Measurements from ENCODE around the gene GIT1.
A peak's percentile ranks its signal among the peaks of the same experiment; 100 is the strongest.

The GIT1 gene

DNA sequence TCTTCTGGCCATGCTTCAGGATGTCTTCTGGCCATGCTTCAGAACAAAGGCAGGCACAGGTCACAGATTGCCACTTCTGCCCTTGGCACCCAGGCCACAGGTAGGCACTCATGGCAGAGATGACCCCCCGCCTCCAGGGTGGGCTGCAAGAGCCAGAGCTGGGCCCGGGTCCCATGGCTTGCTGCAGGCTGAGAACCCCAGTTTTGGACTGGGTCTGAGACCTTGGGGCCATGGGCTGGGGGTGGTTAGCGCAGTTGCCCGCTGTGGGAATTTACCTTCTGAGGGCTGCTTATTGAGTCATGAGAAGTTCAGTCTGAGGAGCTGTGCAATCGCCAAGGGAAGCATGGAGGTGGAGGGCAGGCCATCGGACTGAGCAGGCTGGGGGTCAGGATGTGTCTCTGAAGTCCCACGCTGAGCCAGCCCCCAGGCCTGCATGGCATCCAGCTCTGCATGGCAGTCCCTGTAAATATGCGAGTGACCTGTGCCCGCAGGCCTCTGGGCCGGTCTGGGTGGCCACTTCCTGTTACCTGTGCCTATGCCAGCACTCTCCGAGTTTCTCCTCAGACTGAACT, 5.2 kb upstream of the GIT1 start:
- Histone ChIP-seq H3K4me1 (ENCODE audit: insufficient read depth, low read length) (peaks cover 60% of the 10 kb centered on the region), H3K27me3 (ENCODE audit: insufficient read depth, low read length) (no peaks in the 10 kb centered on the region), H3K36me3 (ENCODE audit: insufficient read depth, low read length) (no peaks in the 10 kb centered on the region), H3K4me3 (ENCODE audit: low read length) (peak overlapping the region; percentile 79), H2AFZ (ENCODE audit: low read depth, low read length) (no peak overlapping the region), H3K9me3 (ENCODE audit: low read length) (no peaks in the 10 kb centered on the region)

- Histone ChIP-seq H3K36me3 (ENCODE audit: insufficient read depth, low read length) (no peaks in the 10 kb centered on the region), H3K9me3 (ENCODE audit: low read length) (no peaks in the 10 kb centered on the region), H3K4me1 (ENCODE audit: insufficient read depth, low read length) (peaks cover 60% of the 10 kb centered on the region), H2AFZ (ENCODE audit: low read depth, low read length) (peak overlapping the region; percentile 82), H3K27me3 (ENCODE audit: insufficient read depth, low read length) (no peaks in the 10 kb centered on the region), H3K4me3 (ENCODE audit: low read length) (peak overlapping the region; percentile 79)
Measured at GRCh38 chr17:29593591-29594518, 4.4 kb upstream of the GIT1 start.

GRCh38 chr17:29592850-29593551, 3.6 kb upstream of the GIT1 start, which contains the start of gene ANKRD13B:
TSS of gene ANKRD13B (plus strand) at chr17:29593132. CDS start at chr17:29593622, 490 bp downstream.
- Histone ChIP-seq H3K4me1 (ENCODE audit: insufficient read depth, low read length) (peaks cover 66% of the 10 kb centered on the region), H2AFZ (ENCODE audit: low read depth, low read length) (peak within 1 kb of the TSS; percentile 82), H3K9me3 (ENCODE audit: low read length) (no peaks in the 10 kb centered on the region), H3K27me3 (ENCODE audit: insufficient read depth, low read length) (no peaks in the 10 kb centered on the region), H3K36me3 (ENCODE audit: insufficient read depth, low read length) (no peaks in the 10 kb centered on the region), H3K4me3 (ENCODE audit: low read length) (peak within 1 kb of the TSS; percentile 79)

DNA sequence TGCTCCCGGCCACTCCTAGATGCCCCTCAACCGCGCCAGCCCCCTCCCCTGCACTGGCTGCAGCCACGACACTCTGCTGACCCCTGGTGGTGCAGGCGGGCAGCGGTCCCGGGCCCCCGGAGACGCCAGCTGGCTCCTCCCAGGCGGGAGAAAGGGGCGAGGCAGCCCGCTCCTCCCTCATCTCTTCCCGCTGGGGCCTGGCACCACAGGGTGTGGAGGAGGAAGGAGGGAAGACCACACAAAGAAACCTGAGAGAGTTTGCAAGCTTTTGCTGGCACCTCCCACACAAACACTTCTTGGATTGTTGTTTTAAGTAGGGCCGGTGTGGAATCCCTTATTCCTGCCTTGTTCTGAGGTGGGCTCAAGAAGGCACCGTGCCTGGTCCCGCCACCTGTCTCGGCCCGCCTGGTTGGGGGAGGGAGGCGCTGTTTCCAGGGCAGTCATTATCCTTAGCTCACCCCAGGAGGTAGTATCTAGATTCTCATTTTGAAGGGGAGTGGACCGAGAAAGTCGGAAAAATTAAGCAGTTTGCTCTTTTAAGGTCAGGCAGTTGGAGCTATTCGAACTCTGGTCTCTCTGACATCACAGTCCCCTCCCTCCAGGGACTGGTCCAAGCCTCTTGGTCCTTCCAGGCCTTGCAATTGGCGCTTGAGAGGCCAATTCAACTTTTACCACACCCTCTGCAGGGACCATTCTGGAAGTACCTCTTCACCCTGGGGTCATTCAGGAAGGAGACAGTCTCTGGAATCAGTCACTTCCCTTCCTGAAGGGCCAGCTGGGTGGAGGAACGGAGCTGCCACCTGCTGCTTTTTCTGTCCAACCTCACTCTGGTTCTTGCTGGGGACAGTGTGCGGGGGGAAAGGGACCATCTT, 2.5 kb upstream of the GIT1 start:
- no peaks in the 10 kb centered on the region for H3K27me3 ChIP-seq (ENCODE audit: insufficient read depth, low read length)
- peaks cover 66% of the 10 kb centered on the region for H3K4me1 ChIP-seq (ENCODE audit: insufficient read depth, low read length)
- H3K9me3 ChIP-seq (ENCODE audit: low read length), result no peaks in the 10 kb centered on the region
- H3K36me3 ChIP-seq (ENCODE audit: insufficient read depth, low read length), result no peaks in the 10 kb centered on the region
- peak overlapping the region; percentile 55 for H3K4me3 ChIP-seq (ENCODE audit: low read length)
- H2AFZ ChIP-seq (ENCODE audit: low read depth, low read length), result peak overlapping the region; percentile 69

- Histone ChIP-seq H3K4me3 (ENCODE audit: low read length) (peak overlapping the region; percentile 55), H2AFZ (ENCODE audit: low read depth, low read length) (peak overlapping the region; percentile 69), H3K27me3 (ENCODE audit: insufficient read depth, low read length) (no peaks in the 10 kb centered on the region), H3K4me1 (ENCODE audit: insufficient read depth, low read length) (peaks cover 63% of the 10 kb centered on the region), H3K9me3 (ENCODE audit: low read length) (no peaks in the 10 kb centered on the region), H3K36me3 (ENCODE audit: insufficient read depth, low read length) (no peaks in the 10 kb centered on the region)
Measured at GRCh38 chr17:29591146-29591736, 1.8 kb upstream of the GIT1 start.

- Histone ChIP-seq H2AFZ (ENCODE audit: low read depth, low read length) (peak overlapping the region; percentile 69), H3K27me3 (ENCODE audit: insufficient read depth, low read length) (no peaks in the 10 kb centered on the region), H3K4me3 (ENCODE audit: low read length) (peak overlapping the region; percentile 55), H3K9me3 (ENCODE audit: low read length) (no peaks in the 10 kb centered on the region), H3K36me3 (ENCODE audit: insufficient read depth, low read length) (no peaks in the 10 kb centered on the region), H3K4me1 (ENCODE audit: insufficient read depth, low read length) (peaks cover 59% of the 10 kb centered on the region)
Measured at GRCh38 chr17:29590411-29591145, 1.1 kb upstream of the GIT1 start.

DNA sequence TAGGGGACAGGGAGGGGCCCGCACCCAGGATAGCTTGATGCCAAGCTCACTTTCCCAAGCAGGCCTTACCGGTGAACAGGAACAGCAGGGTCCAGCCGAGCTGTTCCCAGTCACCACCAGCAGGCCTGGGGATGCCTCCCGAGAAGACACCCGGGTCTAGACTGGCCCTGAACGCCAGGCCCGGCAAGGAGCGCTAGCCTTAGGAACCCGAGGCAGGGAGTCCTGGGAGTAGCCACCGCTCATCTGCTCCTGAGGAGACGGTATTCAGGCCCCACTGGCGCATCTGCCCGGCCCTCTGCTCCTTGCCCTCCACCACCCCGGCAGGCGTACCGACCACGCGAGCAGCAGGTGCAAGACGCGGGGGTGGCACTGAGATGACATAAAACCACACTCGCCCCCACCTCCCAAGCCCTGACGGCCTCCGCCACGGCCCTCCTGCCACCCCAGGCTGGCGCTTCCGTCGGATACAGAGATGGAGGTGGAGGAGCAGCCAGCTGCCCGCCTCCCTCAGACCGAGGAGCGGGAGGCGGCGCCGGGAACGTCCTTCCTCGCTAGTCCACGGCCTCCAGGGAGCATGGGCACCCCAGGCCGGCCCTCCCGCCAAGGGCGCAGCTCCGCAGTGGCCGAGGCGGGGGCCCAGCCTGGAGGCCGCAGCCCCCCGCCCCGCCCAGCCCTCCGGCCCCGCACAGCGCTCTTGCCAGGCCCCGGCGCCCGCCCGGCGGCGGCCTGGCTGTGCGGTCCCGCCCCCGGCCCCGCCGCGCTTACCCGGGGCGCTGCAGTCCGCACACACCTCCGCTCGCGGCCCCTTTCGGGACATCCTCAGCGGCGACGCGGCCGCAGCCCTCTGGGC, 661 bp downstream of the GIT1 start:
- peaks cover 59% of the 10 kb centered on the region for H3K4me1 ChIP-seq (ENCODE audit: insufficient read depth, low read length)
- H3K27me3 ChIP-seq (ENCODE audit: insufficient read depth, low read length), result no peaks in the 10 kb centered on the region
- H2AFZ ChIP-seq (ENCODE audit: low read depth, low read length), result no peak overlapping the region
- H3K4me3 ChIP-seq (ENCODE audit: low read length), result peak overlapping the region; percentile 94
- no peaks in the 10 kb centered on the region for H3K9me3 ChIP-seq (ENCODE audit: low read length)
- no peaks in the 10 kb centered on the region for H3K36me3 ChIP-seq (ENCODE audit: insufficient read depth, low read length)

DNA sequence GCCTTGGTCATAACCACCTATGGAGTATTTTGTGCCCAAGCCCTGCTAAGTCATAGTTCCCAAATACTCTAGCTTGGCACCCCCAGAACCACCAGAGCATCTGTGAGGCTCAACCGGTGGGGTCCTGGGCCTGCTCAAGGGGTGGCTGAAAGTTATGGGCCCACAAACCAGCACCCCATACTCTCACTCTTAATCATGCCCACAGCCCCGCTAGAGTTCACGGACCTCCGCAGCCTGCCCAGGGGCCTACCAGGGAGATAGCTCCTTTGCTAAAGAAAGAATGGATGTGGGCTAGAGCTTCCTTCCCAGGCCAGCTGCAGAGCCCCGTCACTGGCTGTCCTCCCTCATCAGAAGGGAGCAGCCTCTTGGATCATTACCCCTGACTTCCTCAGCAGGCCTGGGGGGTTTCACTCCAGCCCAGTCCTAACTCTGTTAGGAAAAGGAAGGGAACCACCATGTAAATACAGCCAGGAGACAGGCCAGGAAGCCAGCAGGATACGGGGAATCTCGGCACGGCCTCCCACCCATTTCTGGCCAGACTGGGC, 1.4 kb downstream of the GIT1 start:
- H3K4me3 ChIP-seq (ENCODE audit: low read length), result peak overlapping the region; percentile 94
- H3K36me3 ChIP-seq (ENCODE audit: insufficient read depth, low read length), result peaks cover 4% of the 10 kb centered on the region
- peaks cover 59% of the 10 kb centered on the region for H3K4me1 ChIP-seq (ENCODE audit: insufficient read depth, low read length)
- H3K9me3 ChIP-seq (ENCODE audit: low read length), result no peaks in the 10 kb centered on the region
- no peaks in the 10 kb centered on the region for H3K27me3 ChIP-seq (ENCODE audit: insufficient read depth, low read length)
- no peak overlapping the region for H2AFZ ChIP-seq (ENCODE audit: low read depth, low read length)

DNA sequence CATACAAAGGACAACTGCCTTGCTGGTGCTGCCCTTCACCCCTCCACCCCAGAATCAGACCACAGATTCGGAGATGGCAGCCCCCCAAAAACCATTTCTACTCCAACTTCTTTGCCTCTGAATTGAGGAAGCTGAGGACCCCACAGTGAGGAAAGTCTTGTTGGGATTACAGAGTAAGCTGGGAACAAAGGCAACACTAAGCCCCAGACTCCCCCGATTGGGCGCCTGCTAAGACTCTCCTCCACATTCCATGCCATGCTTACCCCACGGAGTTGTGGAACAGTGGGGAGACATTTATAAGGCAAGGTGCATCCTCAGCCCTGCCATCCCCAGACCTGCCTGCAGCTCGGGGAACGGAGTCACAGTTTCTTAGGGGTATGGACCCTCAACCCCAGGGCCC, 1.9 kb downstream of the GIT1 start:
- H3K9me3 ChIP-seq (ENCODE audit: low read length), result no peaks in the 10 kb centered on the region
- H2AFZ ChIP-seq (ENCODE audit: low read depth, low read length), result no peak overlapping the region
- no peaks in the 10 kb centered on the region for H3K27me3 ChIP-seq (ENCODE audit: insufficient read depth, low read length)
- peak overlapping the region; percentile 94 for H3K4me3 ChIP-seq (ENCODE audit: low read length)
- peaks cover 57% of the 10 kb centered on the region for H3K4me1 ChIP-seq (ENCODE audit: insufficient read depth, low read length)
- H3K36me3 ChIP-seq (ENCODE audit: insufficient read depth, low read length), result peaks cover 8% of the 10 kb centered on the region

DNA sequence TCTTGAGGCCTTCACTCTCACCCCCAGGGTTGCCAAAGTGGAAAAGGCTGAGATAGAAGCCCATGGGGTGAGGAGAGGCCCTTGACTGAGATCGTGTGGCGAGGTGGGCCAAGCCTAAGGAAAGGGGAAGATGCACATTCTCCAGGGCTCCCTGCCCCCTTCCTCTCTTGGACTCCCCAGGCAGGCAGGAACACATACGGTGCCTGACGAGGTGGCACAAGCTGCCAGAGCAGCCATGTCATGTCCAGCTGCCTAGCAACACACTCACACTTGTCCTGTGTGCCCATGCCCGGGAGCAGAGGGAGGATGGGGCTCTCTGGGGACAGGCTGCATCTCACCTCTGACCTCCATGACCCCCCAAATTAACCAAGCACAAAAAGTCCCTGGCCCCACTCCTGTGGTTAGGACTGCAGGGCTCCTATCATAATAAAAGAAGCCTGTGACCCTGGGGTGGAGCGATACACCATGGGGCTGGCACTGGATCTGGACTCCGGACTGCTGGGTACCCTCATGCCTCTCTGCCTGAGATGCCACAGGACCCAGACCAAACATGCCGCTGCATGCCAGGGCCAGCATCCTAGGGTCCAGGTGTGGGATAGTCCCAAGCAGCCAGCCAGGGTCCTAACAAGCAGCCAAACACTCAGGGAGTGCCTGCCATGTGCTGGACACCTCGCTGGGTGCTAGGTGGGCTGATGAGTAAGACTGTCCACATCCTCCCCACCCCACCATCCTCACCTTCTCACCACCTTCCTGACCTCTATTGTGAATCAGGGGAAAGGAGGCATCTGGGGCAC, 2.6 kb downstream of the GIT1 start:
- Histone ChIP-seq H3K4me1 (ENCODE audit: insufficient read depth, low read length) (peaks cover 49% of the 10 kb centered on the region), H2AFZ (ENCODE audit: low read depth, low read length) (no peak overlapping the region), H3K36me3 (ENCODE audit: insufficient read depth, low read length) (peaks cover 16% of the 10 kb centered on the region), H3K9me3 (ENCODE audit: low read length) (no peaks in the 10 kb centered on the region), H3K4me3 (ENCODE audit: low read length) (no peak overlapping the region), H3K27me3 (ENCODE audit: insufficient read depth, low read length) (no peaks in the 10 kb centered on the region)

Data from neuron (in vitro differentiated cells).